NCI-H2196 (cell line): ENCODE data around the gene CRYGN.
A peak's percentile ranks its signal among the peaks of the same experiment; 100 is the strongest.

Experiments used
- DNase-seq: peaks from one replicate; lab custom pipeline; 2025; ENCODE audit not compliant: unreplicated experiment; lab: John Stamatoyannopoulos, UW

CRYGN gene

GRCh38 chr7:151440799-151441445 lies 981 bp upstream of the CRYGN start:
- DNase-seq: no peak

GRCh38 chr7:151438864-151439601 lies 908 bp downstream of the CRYGN start:
- DNase-seq: no peak

GRCh38 chr7:151437866-151438516 lies 1.9 kb downstream of the CRYGN start:
- no peak for DNase-seq

GRCh38 chr7:151437159-151437553 lies 2.8 kb downstream of the CRYGN start:
- DNase-seq: no peak

GRCh38 chr7:151436446-151437158 lies 3.3 kb downstream of the CRYGN start:
- no peak for DNase-seq

GRCh38 chr7:151435971-151436370 lies 4.0 kb downstream of the CRYGN start:
- DNase-seq: no peak

- no peak for DNase-seq
Measured at GRCh38 chr7:151435103-151435916, 4.6 kb downstream of the CRYGN start.

GRCh38 chr7:151434549-151434948 lies 5.4 kb downstream of the CRYGN start:
- DNase-seq: no peak

GRCh38 chr7:151433721-151434400 lies 6.1 kb downstream of the CRYGN start:
- no peak for DNase-seq

GRCh38 chr7:151432658-151433521 lies 7.1 kb downstream of the CRYGN start:
- DNase-seq: no peak

- DNase-seq: no peak
Measured at GRCh38 chr7:151431768-151432311, 8.1 kb downstream of the CRYGN start.

GRCh38 chr7:151431281-151431767 lies 8.6 kb downstream of the CRYGN start:
- no peak for DNase-seq

GRCh38 chr7:151430391-151431205 lies 9.3 kb downstream of the CRYGN start:
- DNase-seq: no peak

GRCh38 chr7:151429560-151430331 lies 10.2 kb downstream of the CRYGN start:
- peak; percentile 40 for DNase-seq

- no peak for DNase-seq
Measured at GRCh38 chr7:151429237-151429559, 10.7 kb downstream of the CRYGN start.

- DNase-seq: no peak
Measured at GRCh38 chr7:151428378-151429236, 11.3 kb downstream of the CRYGN start.
